NB4 (cell line): ENCODE data around the gene DNM1L.

Experiments used
- DNase-seq: peaks from one replicate; pipeline ENCODE4 v3.0.0; 2010; ENCODE audit warnings: low read depth
- H3K4me3 ChIP-seq: one replicate; pipeline ENCODE4 v1.5.1; 2011; ENCODE audit warnings: mild to moderate bottlenecking, low read depth, low read length, moderate library complexity
- MYC ChIP-seq: IDR thresholded peaks from 2 replicates; pipeline ENCODE4 v1.6.1; 2011; ENCODE audit warnings: low read depth, low read length
- POLR2A ChIP-seq: IDR thresholded peaks from 2 replicates; pipeline ENCODE4 v1.6.1; 2011; ENCODE audit warnings: mild to moderate bottlenecking; ENCODE audit not compliant: insufficient read length; ENCODE audit errors: extremely low read depth
- TF ChIP-seq, protein P1 (sequence below): IDR thresholded peaks from one replicate; pipeline ENCODE4 v1.5.1; 2012; ENCODE audit warnings: low read depth, low read length
- TF ChIP-seq, protein P2 (sequence below): IDR thresholded peaks from 2 replicates; pipeline ENCODE4 v1.6.1; 2011; ENCODE audit warnings: low read depth, low read length

DNM1L gene

DNA sequence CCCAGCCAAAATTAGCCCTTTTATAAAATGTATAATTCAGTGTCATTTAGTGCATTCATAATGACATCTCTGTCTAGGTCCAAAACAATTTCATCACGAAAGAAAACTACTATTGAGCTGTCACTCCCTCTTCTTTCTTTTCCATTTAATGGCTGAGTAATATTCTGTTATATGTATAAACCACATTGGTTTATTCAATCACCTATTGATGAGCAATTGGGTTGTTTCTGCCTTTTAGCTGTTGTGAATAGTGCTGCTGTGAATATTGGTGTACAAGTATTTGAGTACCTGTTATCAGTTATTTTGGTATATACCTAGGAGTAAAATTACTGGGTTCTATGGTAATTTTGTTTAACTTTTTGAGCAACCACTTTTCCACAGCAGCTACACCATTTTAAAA lies 7.2 kb downstream of the DNM1L start:
- H3K4me3 ChIP-seq, result no peak overlapping the region
- TF ChIP-seq, protein P1, sequence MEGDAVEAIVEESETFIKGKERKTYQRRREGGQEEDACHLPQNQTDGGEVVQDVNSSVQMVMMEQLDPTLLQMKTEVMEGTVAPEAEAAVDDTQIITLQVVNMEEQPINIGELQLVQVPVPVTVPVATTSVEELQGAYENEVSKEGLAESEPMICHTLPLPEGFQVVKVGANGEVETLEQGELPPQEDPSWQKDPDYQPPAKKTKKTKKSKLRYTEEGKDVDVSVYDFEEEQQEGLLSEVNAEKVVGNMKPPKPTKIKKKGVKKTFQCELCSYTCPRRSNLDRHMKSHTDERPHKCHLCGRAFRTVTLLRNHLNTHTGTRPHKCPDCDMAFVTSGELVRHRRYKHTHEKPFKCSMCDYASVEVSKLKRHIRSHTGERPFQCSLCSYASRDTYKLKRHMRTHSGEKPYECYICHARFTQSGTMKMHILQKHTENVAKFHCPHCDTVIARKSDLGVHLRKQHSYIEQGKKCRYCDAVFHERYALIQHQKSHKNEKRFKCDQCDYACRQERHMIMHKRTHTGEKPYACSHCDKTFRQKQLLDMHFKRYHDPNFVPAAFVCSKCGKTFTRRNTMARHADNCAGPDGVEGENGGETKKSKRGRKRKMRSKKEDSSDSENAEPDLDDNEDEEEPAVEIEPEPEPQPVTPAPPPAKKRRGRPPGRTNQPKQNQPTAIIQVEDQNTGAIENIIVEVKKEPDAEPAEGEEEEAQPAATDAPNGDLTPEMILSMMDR, result no peak
- TF ChIP-seq, protein P2, sequence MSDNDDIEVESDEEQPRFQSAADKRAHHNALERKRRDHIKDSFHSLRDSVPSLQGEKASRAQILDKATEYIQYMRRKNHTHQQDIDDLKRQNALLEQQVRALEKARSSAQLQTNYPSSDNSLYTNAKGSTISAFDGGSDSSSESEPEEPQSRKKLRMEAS, result no peak
- TF ChIP-seq MYC, result no peak
- TF ChIP-seq POLR2A, result no peak
- DNase-seq, result no peak

DNA sequence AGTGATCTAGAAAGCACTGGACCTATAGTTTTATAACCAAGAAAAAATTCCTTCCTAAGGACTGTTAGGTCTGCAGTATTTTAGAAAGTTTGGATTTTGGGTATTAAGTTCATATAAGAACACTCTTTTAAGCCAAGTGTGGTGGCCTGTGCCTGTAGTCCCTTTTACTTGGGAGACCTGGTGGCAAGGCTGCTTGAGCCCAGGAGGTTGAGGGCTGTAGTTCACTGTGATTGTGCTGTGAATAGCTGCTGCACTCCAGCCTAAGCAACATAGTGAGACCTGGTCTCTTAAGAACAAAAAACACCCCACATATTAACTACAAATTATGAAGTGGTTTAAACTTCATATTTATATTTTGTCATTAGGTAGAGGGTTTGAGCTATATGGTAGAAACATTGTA lies 9.7 kb downstream of the DNM1L start:
- no peak overlapping the region for H3K4me3 ChIP-seq
- DNase-seq, result no peak
- TF ChIP-seq, protein P1, result no peak
- TF ChIP-seq MYC, result no peak
- TF ChIP-seq POLR2A, result no peak
- TF ChIP-seq, protein P2, result no peak

DNA sequence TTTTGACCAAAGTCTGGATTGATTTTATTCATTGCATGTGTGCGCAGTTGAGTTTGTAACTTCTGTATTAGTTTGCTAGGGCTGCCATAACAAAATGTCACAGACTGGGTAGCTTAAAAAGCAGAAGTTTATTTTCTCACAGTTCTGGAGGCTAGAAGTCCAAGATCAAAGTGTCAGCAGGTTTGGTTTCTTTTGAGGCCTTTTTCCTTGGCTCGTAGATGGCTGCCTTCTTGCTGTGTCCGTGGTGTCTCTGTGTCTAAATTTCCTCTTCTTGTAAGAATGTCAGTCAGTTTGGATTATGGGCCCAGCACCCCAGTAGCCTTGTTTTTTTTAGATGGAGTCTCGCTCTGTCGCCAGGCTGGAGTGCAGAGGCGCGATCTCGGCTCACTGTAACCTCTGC lies 11.8 kb downstream of the DNM1L start:
- no peak for DNase-seq
- TF ChIP-seq MYC, result no peak
- TF ChIP-seq, protein P2, result no peak
- H3K4me3 ChIP-seq, result no peak overlapping the region

DNA sequence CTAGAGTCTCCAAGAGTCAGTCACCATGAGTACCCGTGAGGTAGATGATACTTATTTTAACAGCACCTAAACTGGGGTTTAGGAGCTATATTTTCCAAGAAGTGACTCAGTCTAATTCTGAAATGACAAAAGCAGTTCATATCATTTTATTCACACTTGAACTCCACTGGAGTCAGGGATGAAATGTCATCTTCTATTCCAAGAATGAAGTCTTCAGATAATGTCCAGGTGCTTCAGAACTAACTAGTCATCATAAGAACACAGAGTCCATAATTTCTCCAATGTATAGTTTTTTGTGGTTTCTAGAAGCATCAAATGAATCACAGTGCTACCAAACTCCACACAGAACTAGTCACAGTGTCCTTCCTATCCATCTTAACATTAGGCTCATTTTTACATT lies 13.3 kb downstream of the DNM1L start:
- H3K4me3 ChIP-seq, result no peak overlapping the region
- DNase-seq, result no peak
- TF ChIP-seq, protein P1, result no peak
- no peak for TF ChIP-seq MYC
- TF ChIP-seq, protein P2, result no peak
- no peak for TF ChIP-seq POLR2A

DNA sequence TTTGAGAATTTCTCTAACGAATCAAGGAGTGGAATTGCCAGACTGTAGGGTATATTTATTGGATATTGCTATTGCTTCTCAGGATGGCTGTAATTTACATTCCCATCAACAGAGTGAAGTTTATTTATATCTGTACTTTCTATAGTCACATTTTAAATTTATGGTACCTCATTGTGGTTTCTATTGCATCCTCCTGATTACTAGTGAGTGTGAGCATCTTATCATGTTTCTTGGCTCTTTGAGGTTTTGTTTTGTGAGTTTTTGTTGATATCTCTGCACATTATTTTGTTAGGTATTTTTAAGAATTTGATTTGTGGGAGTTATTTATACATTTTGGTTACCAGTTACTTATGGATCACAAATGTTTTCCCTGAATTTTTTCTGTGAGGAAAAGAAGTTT lies 13.9 kb downstream of the DNM1L start:
- TF ChIP-seq MYC, result no peak
- TF ChIP-seq, protein P1, result no peak
- TF ChIP-seq POLR2A, result no peak
- no peak overlapping the region for H3K4me3 ChIP-seq
- no peak for DNase-seq

DNA sequence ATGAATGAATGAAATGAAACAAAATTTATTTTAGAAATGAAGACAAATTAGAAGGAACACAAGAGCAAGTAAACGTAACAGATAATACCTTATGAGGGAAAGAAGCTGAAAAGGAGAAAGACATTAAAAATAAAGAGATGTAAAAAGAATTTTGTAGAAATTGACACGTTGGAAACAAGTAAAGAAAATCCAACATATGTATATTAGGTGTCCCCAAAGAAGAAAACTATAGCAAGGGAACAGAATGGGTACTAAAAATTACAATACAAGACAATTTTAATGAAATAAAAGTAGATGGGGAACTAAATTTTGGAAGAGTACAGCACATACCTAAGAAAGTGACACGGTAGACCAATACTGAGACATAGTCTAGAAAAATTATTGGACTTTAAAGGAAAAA lies 16.7 kb downstream of the DNM1L start:
- H3K4me3 ChIP-seq, result no peak overlapping the region
- no peak for DNase-seq
- TF ChIP-seq POLR2A (no peak), MYC (no peak)

DNA sequence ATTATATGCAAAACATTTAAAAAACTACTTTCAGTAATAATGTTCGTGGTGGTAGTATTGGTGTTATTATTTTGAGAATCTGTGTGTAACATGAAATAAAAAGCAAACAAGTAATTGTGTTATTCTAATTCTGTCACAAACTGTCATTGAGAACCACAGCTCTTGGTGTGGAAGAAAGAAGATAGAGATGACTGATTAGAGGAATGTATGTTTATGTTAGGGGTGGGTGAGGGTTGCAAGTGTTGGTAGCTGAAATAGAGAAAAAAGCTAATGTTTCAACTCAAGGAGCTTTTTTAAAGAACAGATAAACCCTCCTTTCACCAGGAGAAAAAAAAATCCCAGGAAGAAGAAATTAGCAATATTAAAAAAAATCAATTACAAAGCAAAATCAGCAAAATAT lies 18.3 kb downstream of the DNM1L start:
- DNase-seq, result no peak
- TF ChIP-seq MYC, result no peak
- TF ChIP-seq, protein P1, result no peak
- TF ChIP-seq POLR2A, result no peak
- TF ChIP-seq, protein P2, result no peak
- H3K4me3 ChIP-seq, result no peak overlapping the region
